ENCODE measurements around the gene FAM222B.
"Not testable (repeated sequence)": the region's sequence is repeated elsewhere in the genome, so short reads cannot be mapped to it uniquely, and the experiment has no call there.

FAM222B gene

DNA sequence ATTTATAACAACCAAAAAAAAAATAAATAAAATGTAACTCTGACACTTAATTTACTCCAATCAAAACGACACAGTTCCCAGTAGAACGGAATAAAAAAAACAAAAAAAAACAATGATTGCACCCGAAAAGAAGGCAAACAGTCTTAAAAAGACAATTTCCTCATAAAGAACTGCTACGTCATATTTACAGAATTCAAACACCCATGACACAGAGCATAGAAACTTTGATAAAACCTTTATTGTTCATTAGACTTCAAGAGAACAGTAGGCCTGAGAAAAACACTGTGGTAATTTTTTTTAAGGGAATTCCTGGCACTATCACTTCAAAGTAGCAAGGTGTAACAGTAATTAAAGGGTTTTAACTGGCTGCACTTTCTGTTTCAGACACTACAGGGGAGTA is 26.1 kb downstream of the FAM222B start:
- H3K36me3 ChIP-seq (ENCODE audit: control insufficient read depth in 2 of 2, insufficient read depth in 2 of 2, low read length in 2 of 2), result no peaks in the 10 kb centered on the region
- H3K27ac ChIP-seq (ENCODE audit: low read depth in 2 of 2, low read length in 2 of 2), result no peak overlapping the region
- no peak overlapping the region for H3K9ac ChIP-seq (ENCODE audit: low read depth in 1 of 2, low read length in 2 of 2)
- no peaks in the 10 kb centered on the region for H3K27me3 ChIP-seq (ENCODE audit: control insufficient read depth in 2 of 2, insufficient read depth in 2 of 2, low read length in 2 of 2)
- H3K4me1 ChIP-seq (ENCODE audit: control insufficient read depth in 2 of 2, insufficient read depth in 2 of 2, low read length in 2 of 2), result no peaks in the 10 kb centered on the region
- H3K9me3 ChIP-seq (ENCODE audit: control insufficient read depth in 2 of 2, low read length in 2 of 2), result no peaks in the 10 kb centered on the region
- no peak overlapping the region for H3K4me3 ChIP-seq (ENCODE audit: low read length in 2 of 2)

DNA sequence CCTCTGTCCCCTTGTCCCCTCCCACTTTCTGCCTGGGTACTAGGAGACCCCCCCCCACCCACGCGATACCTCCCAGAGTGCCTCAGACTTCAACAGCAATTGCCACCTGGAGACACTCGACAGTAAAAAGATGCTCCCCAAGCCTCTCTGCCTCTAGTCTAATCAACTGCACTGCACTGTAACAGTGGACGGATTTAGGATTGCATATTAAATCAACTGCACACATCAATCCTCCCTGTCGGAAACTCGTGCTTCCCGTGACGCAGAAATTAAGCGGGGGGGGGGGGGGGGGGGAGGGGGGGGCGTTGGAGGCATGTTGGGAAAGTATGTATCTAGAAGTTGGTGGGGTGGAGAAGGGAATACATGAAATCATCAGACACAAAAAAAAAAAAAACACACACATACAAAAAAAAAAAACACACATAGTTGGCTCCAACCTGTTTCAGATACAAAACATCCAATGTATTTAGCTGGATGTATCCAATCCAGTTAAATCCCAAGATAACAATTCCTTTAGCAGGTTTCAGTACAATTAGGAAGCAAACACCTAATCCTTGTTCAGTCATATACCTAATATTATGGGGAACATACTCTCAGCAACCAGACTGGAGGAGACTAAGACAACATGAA is 29.7 kb downstream of the FAM222B start:
- Histone ChIP-seq H3K4me3 (ENCODE audit: low read length in 2 of 2) (peak overlapping the region; percentile 86 to 89), H3K36me3 (ENCODE audit: control insufficient read depth in 2 of 2, insufficient read depth in 2 of 2, low read length in 2 of 2) (no peaks in the 10 kb centered on the region), H3K4me1 (ENCODE audit: control insufficient read depth in 2 of 2, insufficient read depth in 2 of 2, low read length in 2 of 2) (peaks cover 7 to 16% of the 10 kb centered on the region in 2 donors), H3K27ac (ENCODE audit: low read depth in 2 of 2, low read length in 2 of 2) (peak overlapping the region; percentile 79 to 90), H3K9ac (ENCODE audit: low read depth in 1 of 2, low read length in 2 of 2) (peak overlapping the region; percentile 74 to 76), H3K27me3 (ENCODE audit: control insufficient read depth in 2 of 2, insufficient read depth in 2 of 2, low read length in 2 of 2) (no peaks in the 10 kb centered on the region), H3K9me3 (ENCODE audit: control insufficient read depth in 2 of 2, low read length in 2 of 2) (no peaks in the 10 kb centered on the region)

DNA sequence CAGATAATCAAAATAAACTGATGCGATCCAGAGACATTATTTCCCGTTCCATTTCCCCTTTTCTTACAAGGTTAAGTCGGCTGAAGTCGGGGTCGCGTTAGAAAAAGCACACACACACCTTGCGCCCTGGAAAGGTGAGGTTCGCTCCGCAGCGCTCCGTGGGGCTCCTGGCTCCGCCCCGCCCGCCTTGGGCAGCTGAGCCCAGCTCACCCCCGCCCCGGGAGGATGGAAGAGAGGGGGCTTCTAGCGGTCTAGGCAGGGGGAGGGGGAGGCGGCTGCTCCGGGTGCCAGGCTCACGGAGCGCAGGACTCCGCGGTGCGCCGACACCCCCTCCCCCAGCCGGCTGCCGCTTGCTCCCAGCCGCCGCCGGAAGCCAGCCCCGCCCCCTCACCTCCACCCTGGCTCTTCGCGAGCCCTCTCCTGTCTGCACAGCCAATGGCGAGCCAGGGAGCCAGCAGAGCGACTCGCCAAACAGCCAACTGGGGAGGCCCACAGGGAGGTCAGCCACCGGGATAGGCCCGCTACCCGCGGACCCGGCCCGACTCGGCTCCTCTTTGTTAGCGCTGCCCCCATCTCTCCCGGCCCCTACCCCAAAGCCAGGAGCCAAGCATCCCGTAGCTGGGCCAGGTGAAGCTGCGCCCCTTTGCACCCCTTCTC is 30.4 kb downstream of the FAM222B start:
- Histone ChIP-seq H3K4me3 (ENCODE audit: low read length in 2 of 2) (peak overlapping the region; percentile 86 to 89), H3K9me3 (ENCODE audit: control insufficient read depth in 2 of 2, low read length in 2 of 2) (no peaks in the 10 kb centered on the region), H3K27me3 (ENCODE audit: control insufficient read depth in 2 of 2, insufficient read depth in 2 of 2, low read length in 2 of 2) (no peaks in the 10 kb centered on the region), H3K27ac (ENCODE audit: low read depth in 2 of 2, low read length in 2 of 2) (peak overlapping the region; percentile 79 to 90), H3K9ac (ENCODE audit: low read depth in 1 of 2, low read length in 2 of 2) (peak overlapping the region; percentile 74 to 76), H3K36me3 (ENCODE audit: control insufficient read depth in 2 of 2, insufficient read depth in 2 of 2, low read length in 2 of 2) (no peaks in the 10 kb centered on the region), H3K4me1 (ENCODE audit: control insufficient read depth in 2 of 2, insufficient read depth in 2 of 2, low read length in 2 of 2) (peaks cover 7 to 21% of the 10 kb centered on the region in 2 donors)

DNA sequence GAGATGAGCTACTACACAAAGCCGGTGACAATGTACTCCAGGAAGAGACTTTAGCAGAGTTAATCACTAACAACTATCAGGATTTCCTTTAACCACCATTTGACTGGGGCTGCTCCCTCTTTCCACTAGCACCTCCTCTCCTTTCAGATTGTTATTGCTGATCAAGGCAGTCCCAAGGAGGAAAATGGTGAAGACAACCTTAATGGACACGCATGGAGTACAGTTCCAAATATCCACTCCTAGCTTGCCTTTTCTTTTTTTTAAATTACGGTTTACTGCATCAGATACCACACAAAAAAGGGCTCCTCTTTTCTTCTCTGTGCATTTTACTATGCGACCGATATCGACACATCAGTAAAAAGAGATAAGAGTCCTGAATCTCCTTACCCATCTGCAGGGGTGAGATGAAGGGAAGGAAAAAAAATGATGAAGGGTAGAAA is 30.9 kb downstream of the FAM222B start:
- peak overlapping the region; percentile 57 to 74 for H3K9ac ChIP-seq (ENCODE audit: low read depth in 1 of 2, low read length in 2 of 2)
- no peaks in the 10 kb centered on the region for H3K9me3 ChIP-seq (ENCODE audit: control insufficient read depth in 2 of 2, low read length in 2 of 2)
- peak overlapping the region; percentile 86 to 89 for H3K4me3 ChIP-seq (ENCODE audit: low read length in 2 of 2)
- H3K27ac ChIP-seq (ENCODE audit: low read depth in 2 of 2, low read length in 2 of 2), result peak overlapping the region; percentile 79 to 90
- H3K27me3 ChIP-seq (ENCODE audit: control insufficient read depth in 2 of 2, insufficient read depth in 2 of 2, low read length in 2 of 2), result no peaks in the 10 kb centered on the region
- no peaks in the 10 kb centered on the region for H3K36me3 ChIP-seq (ENCODE audit: control insufficient read depth in 2 of 2, insufficient read depth in 2 of 2, low read length in 2 of 2)
- peaks cover 7 to 21% of the 10 kb centered on the region in 2 donors for H3K4me1 ChIP-seq (ENCODE audit: control insufficient read depth in 2 of 2, insufficient read depth in 2 of 2, low read length in 2 of 2)

DNA sequence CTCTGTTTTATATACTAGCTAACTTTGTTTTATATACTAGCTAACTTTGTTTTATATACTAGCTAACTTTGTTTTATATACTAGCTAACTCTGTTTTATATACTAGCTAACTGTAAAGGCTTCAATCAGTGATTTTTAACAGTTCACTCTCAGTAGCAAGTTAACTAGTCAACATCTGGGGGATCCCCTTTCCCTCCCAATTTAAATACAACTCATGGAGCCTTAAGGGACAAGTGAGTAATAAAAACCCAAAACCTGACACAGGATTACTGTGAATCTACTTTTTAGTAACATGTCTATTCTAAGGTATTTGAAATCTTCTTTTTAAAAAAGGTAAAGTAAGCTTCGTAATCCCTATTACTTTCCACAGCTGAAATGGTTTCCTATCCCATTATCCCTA is 32.2 kb downstream of the FAM222B start:
- no peaks in the 10 kb centered on the region for H3K27me3 ChIP-seq (ENCODE audit: control insufficient read depth in 2 of 2, insufficient read depth in 2 of 2, low read length in 2 of 2)
- H3K9me3 ChIP-seq (ENCODE audit: control insufficient read depth in 2 of 2, low read length in 2 of 2), result no peaks in the 10 kb centered on the region
- H3K4me3 ChIP-seq (ENCODE audit: low read length in 2 of 2), result no peak overlapping the region
- peaks cover 7 to 21% of the 10 kb centered on the region in 2 donors for H3K4me1 ChIP-seq (ENCODE audit: control insufficient read depth in 2 of 2, insufficient read depth in 2 of 2, low read length in 2 of 2)
- peaks cover 0 to 3% of the 10 kb centered on the region in 2 donors for H3K36me3 ChIP-seq (ENCODE audit: control insufficient read depth in 2 of 2, insufficient read depth in 2 of 2, low read length in 2 of 2)
- no peak overlapping the region for H3K27ac ChIP-seq (ENCODE audit: low read depth in 2 of 2, low read length in 2 of 2)
- no peak overlapping the region for H3K9ac ChIP-seq (ENCODE audit: low read depth in 1 of 2, low read length in 2 of 2)

DNA sequence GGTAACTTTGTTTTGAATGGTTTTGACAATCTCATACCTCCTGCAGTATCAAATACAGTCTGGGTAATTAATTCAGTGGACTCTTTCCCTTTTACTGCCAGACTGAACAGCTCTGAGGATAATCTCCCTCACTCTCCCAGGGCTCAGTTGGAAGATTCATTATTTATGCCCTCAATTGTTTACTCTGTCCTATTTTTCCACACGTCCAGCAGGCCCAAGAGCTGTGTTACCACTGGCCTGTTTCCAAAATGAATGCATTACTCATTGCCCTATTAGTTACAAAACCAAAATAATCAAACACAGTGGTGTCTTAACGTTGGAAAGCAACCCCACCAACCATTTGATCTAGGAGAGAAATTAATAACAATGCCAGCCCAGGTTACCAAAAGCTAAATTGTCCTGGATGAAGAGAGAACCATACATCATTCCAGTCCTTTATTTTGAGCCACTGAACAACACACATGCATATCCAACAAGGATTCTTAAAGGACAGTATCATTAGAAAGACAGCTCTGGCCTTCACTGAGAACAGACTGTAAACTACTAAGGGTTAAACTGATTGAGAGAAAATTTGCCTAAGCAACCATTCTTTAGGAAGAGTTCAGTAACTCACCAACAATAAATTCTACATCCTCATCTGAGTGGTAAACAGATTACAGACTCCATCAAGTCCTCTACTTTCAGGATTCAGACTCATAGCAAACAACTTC is 34.5 kb downstream of the FAM222B start:
- H3K9ac ChIP-seq (ENCODE audit: low read depth in 1 of 2, low read length in 2 of 2), result no peak overlapping the region
- no peak overlapping the region for H3K4me3 ChIP-seq (ENCODE audit: low read length in 2 of 2)
- H3K36me3 ChIP-seq (ENCODE audit: control insufficient read depth in 2 of 2, insufficient read depth in 2 of 2, low read length in 2 of 2), result peaks cover 3% of the 10 kb centered on the region in 2 donors
- H3K4me1 ChIP-seq (ENCODE audit: control insufficient read depth in 2 of 2, insufficient read depth in 2 of 2, low read length in 2 of 2), result peaks cover 7 to 21% of the 10 kb centered on the region in 2 donors
- peak overlapping the region; percentile 46 to 52 for H3K27ac ChIP-seq (ENCODE audit: low read depth in 2 of 2, low read length in 2 of 2)
- no peaks in the 10 kb centered on the region for H3K9me3 ChIP-seq (ENCODE audit: control insufficient read depth in 2 of 2, low read length in 2 of 2)
- no peaks in the 10 kb centered on the region for H3K27me3 ChIP-seq (ENCODE audit: control insufficient read depth in 2 of 2, insufficient read depth in 2 of 2, low read length in 2 of 2)

- Histone ChIP-seq H3K27ac (ENCODE audit: low read depth in 2 of 2, low read length in 2 of 2) (no peak overlapping the region), H3K4me3 (ENCODE audit: low read length in 2 of 2) (no peak overlapping the region), H3K9me3 (ENCODE audit: control insufficient read depth in 2 of 2, low read length in 2 of 2) (no peaks in the 10 kb centered on the region), H3K4me1 (ENCODE audit: control insufficient read depth in 2 of 2, insufficient read depth in 2 of 2, low read length in 2 of 2) (peaks cover 0 to 4% of the 10 kb centered on the region in 2 donors), H3K36me3 (ENCODE audit: control insufficient read depth in 2 of 2, insufficient read depth in 2 of 2, low read length in 2 of 2) (no peaks in the 10 kb centered on the region), H3K27me3 (ENCODE audit: control insufficient read depth in 2 of 2, insufficient read depth in 2 of 2, low read length in 2 of 2) (no peaks in the 10 kb centered on the region), H3K9ac (ENCODE audit: low read depth in 1 of 2, low read length in 2 of 2) (no peak overlapping the region)
Measured at GRCh38 chr17:28796062-28796461, 46.5 kb downstream of the FAM222B start.

- not testable (repeated sequence) for H3K27ac ChIP-seq (ENCODE audit: low read depth in 2 of 2, low read length in 2 of 2); H3K4me3 ChIP-seq (ENCODE audit: low read length in 2 of 2); H3K27me3 ChIP-seq (ENCODE audit: control insufficient read depth in 2 of 2, insufficient read depth in 2 of 2, low read length in 2 of 2); H3K36me3 ChIP-seq (ENCODE audit: control insufficient read depth in 2 of 2, insufficient read depth in 2 of 2, low read length in 2 of 2); H3K9me3 ChIP-seq (ENCODE audit: control insufficient read depth in 2 of 2, low read length in 2 of 2); H3K9ac ChIP-seq (ENCODE audit: low read depth in 1 of 2, low read length in 2 of 2); H3K4me1 ChIP-seq (ENCODE audit: control insufficient read depth in 2 of 2, insufficient read depth in 2 of 2, low read length in 2 of 2)
Measured at GRCh38 chr17:28794846-28795441, 47.6 kb downstream of the FAM222B start.

GRCh38 chr17:28792877-28793661 is 49.5 kb downstream of the FAM222B start:
- Histone ChIP-seq H3K9ac (ENCODE audit: low read depth in 1 of 2, low read length in 2 of 2) (no peak overlapping the region), H3K27ac (ENCODE audit: low read depth in 2 of 2, low read length in 2 of 2) (no peak overlapping the region), H3K9me3 (ENCODE audit: control insufficient read depth in 2 of 2, low read length in 2 of 2) (no peaks in the 10 kb centered on the region), H3K4me3 (ENCODE audit: low read length in 2 of 2) (no peak overlapping the region), H3K27me3 (ENCODE audit: control insufficient read depth in 2 of 2, insufficient read depth in 2 of 2, low read length in 2 of 2) (no peaks in the 10 kb centered on the region), H3K36me3 (ENCODE audit: control insufficient read depth in 2 of 2, insufficient read depth in 2 of 2, low read length in 2 of 2) (peaks cover 0 to 5% of the 10 kb centered on the region in 2 donors), H3K4me1 (ENCODE audit: control insufficient read depth in 2 of 2, insufficient read depth in 2 of 2, low read length in 2 of 2) (peaks cover 0 to 4% of the 10 kb centered on the region in 2 donors)
